PFSK-1 (cell line): ENCODE data around the gene EPM2AIP1.

Experiments used
- POLR2AphosphoS5 ChIP-seq: IDR thresholded peaks from 2 replicates; pipeline ENCODE4 v1.6.1; 2012; ENCODE audit warnings: low read depth, mild to moderate bottlenecking, control low read depth, low read length, moderate library complexity
- REST ChIP-seq, 2 experiments: IDR thresholded peaks; 2 replicates each; pipeline versions ENCODE4 v1.6.1 to v1.8.0; 2011 to 2012; ENCODE audit warnings: low read depth in 2 of 2, low read length in 2 of 2, control low read depth in 1 of 2, inconsistent platforms in 1 of 2, mild to moderate bottlenecking in 1 of 2, moderate library complexity in 1 of 2; ENCODE audit not compliant: insufficient read depth in 1 of 2
- TAF1 ChIP-seq: IDR thresholded peaks from 2 replicates; pipeline ENCODE4 v1.6.1; 2012; ENCODE audit warnings: low read length, control low read depth, borderline replicate concordance; ENCODE audit not compliant: insufficient read depth

- no peak for TF ChIP-seq REST (IDR thresholded peaks at IDR 0.05; ENCODE audit: insufficient read depth in 1 of 2, low read depth in 2 of 2, low read length in 2 of 2)
- no peak for TF ChIP-seq POLR2AphosphoS5
- no peak for TF ChIP-seq TAF1
These were observed 48.2 kb downstream of the EPM2AIP1 start, which contains the start of gene TRANK1 for GRCh38 chr3:36944641-36945270.
